ENCODE measurements around the gene GPR17.

Gene GPR17

DNA sequence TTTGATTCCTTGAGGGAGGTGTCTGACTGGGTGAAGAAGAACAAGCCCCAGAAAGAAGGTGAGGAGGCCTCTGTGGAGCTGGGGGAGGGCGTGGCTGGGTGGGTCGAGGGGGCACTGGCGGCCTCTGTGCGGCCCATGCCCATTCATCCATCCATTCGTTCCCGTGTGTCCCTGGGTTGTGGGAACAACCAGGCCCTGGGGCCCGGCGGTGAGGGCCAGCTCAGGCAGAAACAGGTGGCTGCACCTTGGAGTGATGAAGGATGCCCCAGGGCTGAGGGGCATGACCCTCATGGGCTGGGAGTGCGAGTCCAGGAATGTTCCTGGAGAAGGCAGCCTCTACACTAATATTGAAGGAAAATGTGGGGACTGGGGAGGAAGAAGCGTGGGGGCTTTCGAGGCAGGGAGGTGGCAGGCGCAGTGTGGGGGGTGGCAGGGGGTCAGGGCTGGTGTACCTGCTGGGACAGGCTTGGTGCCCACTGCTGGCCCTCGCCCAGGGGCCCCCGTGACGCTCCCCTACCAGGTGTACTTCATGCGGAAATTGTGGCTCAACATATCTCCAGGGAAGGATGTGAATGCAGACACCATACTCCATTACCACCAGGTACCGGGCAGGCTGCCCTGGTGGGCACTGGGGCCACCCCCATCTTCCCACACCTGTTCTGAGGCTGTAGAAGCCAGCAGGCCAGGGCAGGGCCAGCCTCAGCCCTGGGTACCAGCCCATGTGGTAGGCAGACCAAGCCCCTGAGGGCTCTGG, 11.2 kb upstream of the GPR17 start:
- no peak for DNase-seq (ENCODE audit: low spot score)
- CTCF ChIA-PET: no interaction called here
- POLR2A ChIA-PET (ENCODE audit: low non-redundant PET): no interaction called here
- TF ChIP-seq, protein P1, sequence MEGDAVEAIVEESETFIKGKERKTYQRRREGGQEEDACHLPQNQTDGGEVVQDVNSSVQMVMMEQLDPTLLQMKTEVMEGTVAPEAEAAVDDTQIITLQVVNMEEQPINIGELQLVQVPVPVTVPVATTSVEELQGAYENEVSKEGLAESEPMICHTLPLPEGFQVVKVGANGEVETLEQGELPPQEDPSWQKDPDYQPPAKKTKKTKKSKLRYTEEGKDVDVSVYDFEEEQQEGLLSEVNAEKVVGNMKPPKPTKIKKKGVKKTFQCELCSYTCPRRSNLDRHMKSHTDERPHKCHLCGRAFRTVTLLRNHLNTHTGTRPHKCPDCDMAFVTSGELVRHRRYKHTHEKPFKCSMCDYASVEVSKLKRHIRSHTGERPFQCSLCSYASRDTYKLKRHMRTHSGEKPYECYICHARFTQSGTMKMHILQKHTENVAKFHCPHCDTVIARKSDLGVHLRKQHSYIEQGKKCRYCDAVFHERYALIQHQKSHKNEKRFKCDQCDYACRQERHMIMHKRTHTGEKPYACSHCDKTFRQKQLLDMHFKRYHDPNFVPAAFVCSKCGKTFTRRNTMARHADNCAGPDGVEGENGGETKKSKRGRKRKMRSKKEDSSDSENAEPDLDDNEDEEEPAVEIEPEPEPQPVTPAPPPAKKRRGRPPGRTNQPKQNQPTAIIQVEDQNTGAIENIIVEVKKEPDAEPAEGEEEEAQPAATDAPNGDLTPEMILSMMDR (conservative IDR thresholded peaks at IDR 0.05; ENCODE audit: low read depth): no peak
- no peak overlapping the region for H3K27ac ChIP-seq

DNA sequence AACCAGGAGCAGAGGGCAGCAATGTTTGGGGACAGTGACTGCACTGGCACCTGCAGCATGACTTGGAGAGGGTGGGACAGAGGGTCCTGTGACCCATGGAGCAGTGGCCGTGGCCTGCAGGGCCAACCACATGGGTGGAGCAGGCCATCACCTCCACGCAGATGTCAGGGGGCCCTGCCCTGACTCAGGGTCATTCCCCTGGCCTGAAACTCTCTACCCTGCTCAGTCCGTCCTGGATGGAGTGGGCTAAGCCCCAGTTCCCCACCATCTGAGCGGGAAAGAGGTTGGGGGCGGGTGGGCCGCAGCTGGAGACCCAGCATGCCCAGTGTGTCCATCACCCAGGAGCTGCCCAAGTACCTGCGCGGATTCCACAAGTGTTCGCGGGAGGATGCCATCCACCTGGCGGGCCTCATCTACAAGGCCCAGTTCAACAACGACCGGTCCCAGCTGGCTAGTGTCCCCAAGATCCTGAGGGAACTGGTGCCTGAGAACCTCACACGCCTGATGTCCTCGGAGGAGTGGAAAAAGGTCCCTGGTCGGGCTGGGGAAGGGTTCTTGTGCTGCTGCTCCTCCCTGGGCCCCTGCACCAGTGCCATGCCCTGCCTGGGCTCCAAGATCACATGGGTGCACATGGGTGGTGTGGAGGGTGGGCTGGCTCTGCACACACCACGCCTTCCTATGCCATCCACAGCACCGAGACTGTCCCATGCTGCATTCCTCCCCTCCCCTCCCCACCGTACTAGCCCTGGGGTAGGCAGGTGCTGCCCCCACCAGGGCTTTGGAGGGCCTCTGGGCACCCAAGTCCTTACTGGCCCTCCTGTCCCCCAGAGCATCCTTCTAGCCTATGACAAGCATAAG, 10.3 kb upstream of the GPR17 start:
- H3K27ac ChIP-seq: no peak overlapping the region
- TF ChIP-seq, protein P1 (conservative IDR thresholded peaks at IDR 0.05; ENCODE audit: low read depth): no peak
- POLR2A ChIA-PET (ENCODE audit: low non-redundant PET): no interaction called here
- no peak for DNase-seq (ENCODE audit: low spot score)
- CTCF ChIA-PET: no interaction called here

DNA sequence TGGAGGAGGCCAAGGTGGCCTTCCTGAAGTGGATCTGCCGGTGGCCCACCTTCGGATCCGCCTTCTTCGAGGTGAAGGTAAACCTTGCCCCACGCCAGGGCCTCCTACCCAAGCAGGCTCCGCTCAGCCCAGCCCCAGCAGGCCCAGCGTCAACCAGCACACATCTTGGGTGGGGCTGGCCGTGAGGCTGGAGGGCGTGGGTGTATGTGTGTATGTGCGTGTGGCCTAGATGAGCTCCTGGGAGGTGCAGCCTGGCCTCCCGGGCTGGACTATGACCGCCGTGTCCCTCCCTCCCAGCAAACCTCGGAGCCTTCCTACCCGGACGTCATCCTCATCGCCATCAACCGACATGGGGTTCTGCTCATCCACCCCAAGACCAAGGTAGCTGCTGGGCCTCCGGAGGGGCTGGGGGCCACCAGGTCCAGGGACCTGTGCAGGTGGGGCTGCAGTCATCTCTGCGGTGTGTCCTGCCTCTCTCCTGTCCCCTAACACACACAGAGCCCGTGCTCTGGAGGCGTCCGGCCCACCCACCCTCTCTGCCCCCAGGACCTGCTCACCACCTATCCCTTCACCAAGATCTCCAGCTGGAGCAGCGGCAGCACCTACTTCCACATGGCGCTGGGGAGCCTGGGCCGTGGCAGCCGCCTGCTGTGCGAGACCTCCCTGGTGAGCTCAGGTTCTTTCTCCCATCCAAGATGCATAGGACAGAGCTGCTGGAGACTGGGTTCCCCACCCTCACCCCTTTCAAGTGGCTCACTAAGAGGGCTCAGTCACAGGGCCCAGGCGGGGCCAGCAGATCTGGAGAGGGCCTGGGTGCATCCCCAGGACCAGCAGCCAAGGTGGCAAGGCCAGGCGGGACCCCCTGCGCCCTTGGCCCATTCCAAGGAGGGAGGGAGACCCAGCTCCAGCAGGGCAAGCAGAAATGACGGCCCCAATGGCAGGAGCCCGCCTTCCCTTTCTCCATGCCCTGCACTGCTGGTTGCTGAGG, 9.4 kb upstream of the GPR17 start:
- no peak for DNase-seq (ENCODE audit: low spot score)
- CTCF ChIA-PET: interaction anchor here (0.6 kb wide), 1 partner anchor 59 kb away, joined by 3 read pairs; no protein-coding TSS in a partner anchor
- TF ChIP-seq, protein P1 (conservative IDR thresholded peaks at IDR 0.05; ENCODE audit: low read depth): no peak
- POLR2A ChIA-PET (ENCODE audit: low non-redundant PET): no interaction called here
- H3K27ac ChIP-seq: peak overlapping the region; percentile 72

DNA sequence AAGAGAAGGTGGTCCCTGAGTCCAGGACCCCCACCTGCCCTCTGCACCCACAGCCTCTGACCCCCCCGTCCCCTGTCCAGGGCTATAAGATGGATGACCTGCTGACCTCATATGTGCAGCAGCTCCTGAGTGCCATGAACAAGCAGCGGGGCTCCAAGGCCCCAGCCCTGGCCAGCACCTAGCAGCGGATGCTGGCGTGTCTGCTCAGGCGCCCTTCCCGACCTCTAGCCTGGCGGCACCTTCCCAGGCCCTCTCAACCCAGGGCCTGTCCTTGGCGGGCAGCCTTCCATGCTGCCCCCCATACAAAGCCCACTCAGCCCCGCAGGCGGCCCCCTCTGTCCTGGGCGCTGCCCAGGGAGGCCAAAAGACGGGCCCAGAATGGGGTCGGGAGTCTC, 8.7 kb upstream of the GPR17 start:
- peak overlapping the region; percentile 72 for H3K27ac ChIP-seq
- POLR2A ChIA-PET (ENCODE audit: low non-redundant PET): no interaction called here
- no peak for DNase-seq (ENCODE audit: low spot score)
- TF ChIP-seq, protein P1 (conservative IDR thresholded peaks at IDR 0.05; ENCODE audit: low read depth): no peak
- CTCF ChIA-PET: no interaction called here

DNA sequence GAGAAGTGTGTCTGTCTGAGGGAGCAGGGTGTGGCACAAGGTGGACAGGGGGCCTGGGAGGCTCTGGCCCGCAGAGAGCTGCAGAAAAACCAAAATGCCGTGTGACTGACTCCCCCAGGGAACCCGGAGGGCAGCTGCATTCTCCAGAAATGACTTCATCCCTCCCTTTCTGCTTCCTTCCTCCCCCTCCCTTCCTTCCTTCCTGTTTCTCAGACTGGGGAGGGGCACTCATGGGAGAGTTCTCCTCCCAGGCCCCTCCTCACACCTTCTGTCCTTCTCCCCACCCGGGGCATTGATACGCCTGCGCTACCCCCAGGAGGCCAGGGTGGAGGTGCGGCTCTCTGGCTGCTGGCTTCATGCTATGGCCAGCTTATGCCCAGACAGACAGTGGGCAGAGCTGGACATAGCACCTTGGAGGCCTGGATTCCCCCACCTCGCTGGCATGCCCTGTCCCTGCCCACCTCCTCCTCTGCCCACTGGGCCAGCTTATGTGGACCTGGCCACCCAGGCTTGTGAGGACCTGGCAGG, 8.2 kb upstream of the GPR17 start:
- ChIA-PET POLR2A (ENCODE audit: low non-redundant PET) (no interaction called here), CTCF (no interaction called here)
- peak overlapping the region; percentile 72 for H3K27ac ChIP-seq
- peak; percentile 69 for DNase-seq (ENCODE audit: low spot score)
- TF ChIP-seq, protein P1 (conservative IDR thresholded peaks at IDR 0.05; ENCODE audit: low read depth): no peak
